ENCODE results near the gene PALD1. TPM values are rescaled to one million over a fixed set of nuclear protein-coding genes. Genes with fewer than 3 reads are reported as not detected.

Gene PALD1
- total and polyA plus RNA-seq, 4 donors: 3.9 to 11.5 (median 8.2) TPM

- intact Hi-C loops (cut with DNase I): no loop called here
- DNase-seq (peak; percentile 26 to 58), ATAC-seq (ENCODE audit: low FRiP score) (no peak)
- Histone ChIP-seq H3K27ac (ENCODE audit: low read depth in 1 of 2, low read length in 2 of 2) (no peak overlapping the region), H3K9me3 (ENCODE audit: control insufficient read depth, low read length) (no peaks in the 10 kb centered on the region), H3K27me3 (ENCODE audit: control insufficient read depth in 1 of 2, insufficient read depth in 2 of 2, low read length in 1 of 2) (no peaks in the 10 kb centered on the region), H3K36me3 (ENCODE audit: control insufficient read depth in 1 of 2, insufficient read depth in 2 of 2, low read length in 1 of 2) (no peaks in the 10 kb centered on the region), H3K4me3 (ENCODE audit: low read length in 2 of 2) (no peak overlapping the region), H3K4me1 (ENCODE audit: control insufficient read depth in 1 of 2, insufficient read depth in 2 of 2, low read length in 2 of 2) (no peaks in the 10 kb centered on the region)
- WGBS, 2 donors: 89 to 90% methylated on average over 7 of the region's 7 CpGs
These were observed 84.7 kb downstream of the PALD1 start for GRCh38 chr10:70563230-70563629.

GRCh38 chr10:70564113-70564725, 85.7 kb downstream of the PALD1 start:
- Histone ChIP-seq H3K9me3 (ENCODE audit: control insufficient read depth, low read length) (no peaks in the 10 kb centered on the region), H3K4me3 (ENCODE audit: low read length in 2 of 2) (no peak overlapping the region), H3K4me1 (ENCODE audit: control insufficient read depth in 1 of 2, insufficient read depth in 2 of 2, low read length in 2 of 2) (no peaks in the 10 kb centered on the region), H3K27ac (ENCODE audit: low read depth in 1 of 2, low read length in 2 of 2) (no peak overlapping the region), H3K36me3 (ENCODE audit: control insufficient read depth in 1 of 2, insufficient read depth in 2 of 2, low read length in 1 of 2) (no peaks in the 10 kb centered on the region), H3K27me3 (ENCODE audit: control insufficient read depth in 1 of 2, insufficient read depth in 2 of 2, low read length in 1 of 2) (no peaks in the 10 kb centered on the region)
- 96% methylated on average over 21 of the region's 21 CpGs for WGBS, 2 donors
- intact Hi-C loops (cut with DNase I): no loop called here
- DNase-seq: peak; percentile 39 to 62
- no peak for ATAC-seq (ENCODE audit: low FRiP score)

- DNase-seq (peak in 1 of 2 donors; percentile 27), ATAC-seq (ENCODE audit: low FRiP score) (no peak)
- H3K4me1 ChIP-seq (ENCODE audit: control insufficient read depth in 1 of 2, insufficient read depth in 2 of 2, low read length in 2 of 2): no peaks in the 10 kb centered on the region
- H3K36me3 ChIP-seq (ENCODE audit: control insufficient read depth in 1 of 2, insufficient read depth in 2 of 2, low read length in 1 of 2): no peaks in the 10 kb centered on the region
- no peaks in the 10 kb centered on the region for H3K27me3 ChIP-seq (ENCODE audit: control insufficient read depth in 1 of 2, insufficient read depth in 2 of 2, low read length in 1 of 2)
- H3K27ac ChIP-seq (ENCODE audit: low read depth in 1 of 2, low read length in 2 of 2): no peak overlapping the region
- H3K9me3 ChIP-seq (ENCODE audit: control insufficient read depth, low read length): no peaks in the 10 kb centered on the region
- no peak overlapping the region for H3K4me3 ChIP-seq (ENCODE audit: low read length in 2 of 2)
- WGBS, 2 donors: 91 to 94% methylated on average over 4 to 6 of the region's 6 CpGs
- intact Hi-C loops (cut with DNase I): no loop called here
These were observed 86.4 kb downstream of the PALD1 start for GRCh38 chr10:70564901-70565351.

DNA sequence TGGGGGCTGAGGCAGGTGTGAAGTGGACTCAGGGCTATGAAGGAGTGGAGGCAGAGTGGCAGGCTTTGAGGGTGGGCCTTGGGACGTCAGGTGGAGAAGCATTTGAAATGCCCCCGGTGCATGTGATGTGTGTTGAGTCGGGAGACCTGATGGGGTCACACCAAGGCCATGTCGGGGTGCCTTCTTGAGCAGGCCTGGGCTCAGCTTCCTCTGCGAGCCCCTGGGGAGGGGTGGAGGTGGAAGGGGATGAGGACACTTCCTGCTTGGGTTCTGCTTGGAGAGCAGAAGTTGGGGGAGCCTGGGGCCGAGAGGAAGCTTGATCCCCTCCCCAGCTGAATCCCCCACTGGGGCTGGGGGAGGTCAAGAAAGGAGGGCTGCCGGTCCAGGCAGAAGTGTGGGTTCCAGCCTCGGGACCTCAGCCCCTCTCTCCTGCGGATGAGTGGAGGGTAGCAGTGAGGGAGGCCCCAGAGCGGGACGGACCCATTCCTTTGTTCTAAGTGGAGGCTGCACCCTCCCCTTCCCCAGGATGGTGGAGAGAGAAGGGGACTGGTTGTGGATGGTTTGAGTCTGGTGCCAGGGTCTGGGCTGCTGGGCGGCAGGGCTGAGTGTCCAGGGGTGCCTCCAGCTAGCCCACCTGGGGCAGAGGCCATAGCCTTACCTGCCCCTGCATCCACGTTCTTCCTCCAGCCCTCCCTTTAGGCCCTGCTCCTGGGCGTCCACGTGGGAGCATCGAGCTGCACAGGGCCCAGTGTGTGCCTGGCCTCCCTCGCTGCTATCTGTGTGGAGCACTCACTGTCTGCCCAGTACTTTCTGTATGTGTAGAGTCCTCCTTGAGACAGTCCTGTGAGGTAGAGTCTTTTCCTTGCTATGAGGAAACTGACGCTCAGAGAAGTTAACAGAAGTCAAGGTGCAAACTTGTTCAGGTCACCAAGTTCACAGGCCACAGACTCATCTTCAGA, 87.3 kb downstream of the PALD1 start:
- no peak for ATAC-seq (ENCODE audit: low FRiP score)
- no peaks in the 10 kb centered on the region for H3K4me1 ChIP-seq (ENCODE audit: control insufficient read depth in 1 of 2, insufficient read depth in 2 of 2, low read length in 2 of 2)
- DNase-seq: peak; percentile 44 to 48
- H3K9me3 ChIP-seq (ENCODE audit: control insufficient read depth, low read length): no peaks in the 10 kb centered on the region
- no peak overlapping the region for H3K27ac ChIP-seq (ENCODE audit: low read depth in 1 of 2, low read length in 2 of 2)
- no peak overlapping the region for H3K4me3 ChIP-seq (ENCODE audit: low read length in 2 of 2)
- H3K36me3 ChIP-seq (ENCODE audit: control insufficient read depth in 1 of 2, insufficient read depth in 2 of 2, low read length in 1 of 2): no peaks in the 10 kb centered on the region
- WGBS, 2 donors: 86 to 89% methylated on average over 16 to 18 of the region's 18 CpGs
- intact Hi-C loops (cut with DNase I): no loop called here
- H3K27me3 ChIP-seq (ENCODE audit: control insufficient read depth in 1 of 2, insufficient read depth in 2 of 2, low read length in 1 of 2): no peaks in the 10 kb centered on the region

DNA sequence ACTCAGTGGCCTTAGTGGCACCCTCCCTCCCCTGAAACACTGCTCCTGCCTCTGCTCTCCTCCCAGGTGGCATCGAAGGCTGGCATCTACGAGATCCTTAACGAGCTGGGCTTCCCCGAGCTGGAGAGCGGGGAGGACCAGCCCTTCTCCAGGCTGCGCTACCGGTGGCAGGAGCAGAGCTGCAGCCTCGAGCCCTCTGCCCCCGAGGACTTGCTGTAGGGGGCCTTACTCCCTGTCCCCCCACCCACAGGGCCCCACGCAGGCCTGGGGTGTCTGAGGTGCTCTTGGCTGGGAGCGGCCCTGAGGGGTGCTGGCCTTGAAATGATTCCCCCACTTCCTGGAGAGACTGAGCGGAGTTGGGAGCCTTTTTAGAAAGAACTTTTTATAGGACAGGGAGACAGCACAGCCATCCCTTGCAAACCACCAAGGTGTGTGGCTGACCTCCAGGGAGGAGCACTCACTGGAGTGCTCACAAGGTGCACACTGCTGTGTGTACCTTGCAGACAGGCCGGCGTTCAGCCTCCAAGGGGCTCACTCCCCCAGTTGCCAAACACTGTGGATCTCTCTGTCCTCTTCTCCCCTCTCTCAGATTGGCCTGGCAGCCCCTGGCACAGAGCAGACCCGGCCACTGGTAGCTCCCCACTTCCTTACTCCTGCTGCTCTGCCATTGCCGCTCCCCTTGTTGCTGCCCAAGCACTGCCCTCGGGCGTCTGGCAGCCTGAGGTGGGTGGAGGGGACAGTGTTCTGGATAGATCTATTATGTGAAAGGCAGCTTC, 88.1 kb downstream of the PALD1 start:
- Histone ChIP-seq H3K4me3 (ENCODE audit: low read length in 2 of 2) (no peak overlapping the region), H3K27ac (ENCODE audit: low read depth in 1 of 2, low read length in 2 of 2) (no peak overlapping the region), H3K36me3 (ENCODE audit: control insufficient read depth in 1 of 2, insufficient read depth in 2 of 2, low read length in 1 of 2) (no peaks in the 10 kb centered on the region), H3K9me3 (ENCODE audit: control insufficient read depth, low read length) (no peaks in the 10 kb centered on the region), H3K27me3 (ENCODE audit: control insufficient read depth in 1 of 2, insufficient read depth in 2 of 2, low read length in 1 of 2) (no peaks in the 10 kb centered on the region), H3K4me1 (ENCODE audit: control insufficient read depth in 1 of 2, insufficient read depth in 2 of 2, low read length in 2 of 2) (no peaks in the 10 kb centered on the region)
- intact Hi-C loops (cut with DNase I): no loop called here
- ATAC-seq (ENCODE audit: low FRiP score) (no peak), DNase-seq (peak; percentile 21 to 65)
- 90 to 92% methylated on average over 18 of the region's 18 CpGs for WGBS, 2 donors

DNA sequence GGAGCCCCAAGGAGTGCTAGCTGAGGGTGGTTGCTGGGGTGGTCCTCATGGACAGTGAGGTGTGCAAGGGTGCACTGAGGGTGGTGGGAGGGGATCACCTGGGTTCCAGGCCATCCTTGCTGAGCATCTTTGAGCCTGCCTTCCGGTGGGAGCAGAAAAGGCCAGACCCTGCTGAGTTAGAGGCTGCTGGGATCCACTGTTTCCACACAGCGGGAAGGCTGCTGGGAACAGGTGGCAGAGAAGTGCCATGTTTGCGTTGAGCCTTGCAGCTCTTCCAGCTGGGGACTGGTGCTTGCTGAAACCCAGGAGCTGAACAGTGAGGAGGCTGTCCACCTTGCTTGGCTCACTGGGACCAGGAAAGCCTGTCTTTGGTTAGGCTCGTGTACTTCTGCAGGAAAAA, 89.0 kb downstream of the PALD1 start:
- H3K27ac ChIP-seq (ENCODE audit: low read depth in 1 of 2, low read length in 2 of 2): no peak overlapping the region
- no peaks in the 10 kb centered on the region for H3K4me1 ChIP-seq (ENCODE audit: control insufficient read depth in 1 of 2, insufficient read depth in 2 of 2, low read length in 2 of 2)
- intact Hi-C loops (cut with DNase I): no loop called here
- DNase-seq (peak; percentile 23 to 57), ATAC-seq (ENCODE audit: low FRiP score) (no peak)
- WGBS, 2 donors: 86 to 89% methylated on average over 4 of the region's 4 CpGs
- no peaks in the 10 kb centered on the region for H3K27me3 ChIP-seq (ENCODE audit: control insufficient read depth in 1 of 2, insufficient read depth in 2 of 2, low read length in 1 of 2)
- no peak overlapping the region for H3K4me3 ChIP-seq (ENCODE audit: low read length in 2 of 2)
- no peaks in the 10 kb centered on the region for H3K36me3 ChIP-seq (ENCODE audit: control insufficient read depth in 1 of 2, insufficient read depth in 2 of 2, low read length in 1 of 2)
- no peaks in the 10 kb centered on the region for H3K9me3 ChIP-seq (ENCODE audit: control insufficient read depth, low read length)

DNA sequence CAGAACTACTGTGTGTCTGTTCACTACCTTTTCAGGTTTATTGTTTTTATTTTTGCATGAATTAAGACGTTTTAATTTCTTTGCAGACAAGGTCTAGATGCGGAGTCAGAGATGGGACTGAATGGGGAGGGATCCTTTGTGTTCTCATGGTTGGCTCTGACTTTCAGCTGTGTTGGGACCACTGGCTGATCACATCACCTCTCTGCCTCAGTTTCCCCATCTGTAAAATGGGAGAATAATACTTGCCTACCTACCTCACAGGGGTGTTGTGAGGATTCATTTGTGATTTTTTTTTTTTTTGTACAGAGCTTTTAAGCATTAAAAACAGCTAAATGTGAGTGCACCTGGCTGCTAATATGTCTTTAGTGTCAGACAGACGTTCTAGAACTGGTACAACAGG, 89.5 kb downstream of the PALD1 start:
- WGBS, 2 donors: 94 to 95% methylated on average over 3 of the region's 3 CpGs
- Histone ChIP-seq H3K27ac (ENCODE audit: low read depth in 1 of 2, low read length in 2 of 2) (no peak overlapping the region), H3K9me3 (ENCODE audit: control insufficient read depth, low read length) (no peaks in the 10 kb centered on the region), H3K4me1 (ENCODE audit: control insufficient read depth in 1 of 2, insufficient read depth in 2 of 2, low read length in 2 of 2) (no peaks in the 10 kb centered on the region), H3K4me3 (ENCODE audit: low read length in 2 of 2) (no peak overlapping the region), H3K36me3 (ENCODE audit: control insufficient read depth in 1 of 2, insufficient read depth in 2 of 2, low read length in 1 of 2) (no peaks in the 10 kb centered on the region), H3K27me3 (ENCODE audit: control insufficient read depth in 1 of 2, insufficient read depth in 2 of 2, low read length in 1 of 2) (no peaks in the 10 kb centered on the region)
- ATAC-seq (ENCODE audit: low FRiP score): no peak
- intact Hi-C loops (cut with DNase I): no loop called here
- DNase-seq: no peak

DNA sequence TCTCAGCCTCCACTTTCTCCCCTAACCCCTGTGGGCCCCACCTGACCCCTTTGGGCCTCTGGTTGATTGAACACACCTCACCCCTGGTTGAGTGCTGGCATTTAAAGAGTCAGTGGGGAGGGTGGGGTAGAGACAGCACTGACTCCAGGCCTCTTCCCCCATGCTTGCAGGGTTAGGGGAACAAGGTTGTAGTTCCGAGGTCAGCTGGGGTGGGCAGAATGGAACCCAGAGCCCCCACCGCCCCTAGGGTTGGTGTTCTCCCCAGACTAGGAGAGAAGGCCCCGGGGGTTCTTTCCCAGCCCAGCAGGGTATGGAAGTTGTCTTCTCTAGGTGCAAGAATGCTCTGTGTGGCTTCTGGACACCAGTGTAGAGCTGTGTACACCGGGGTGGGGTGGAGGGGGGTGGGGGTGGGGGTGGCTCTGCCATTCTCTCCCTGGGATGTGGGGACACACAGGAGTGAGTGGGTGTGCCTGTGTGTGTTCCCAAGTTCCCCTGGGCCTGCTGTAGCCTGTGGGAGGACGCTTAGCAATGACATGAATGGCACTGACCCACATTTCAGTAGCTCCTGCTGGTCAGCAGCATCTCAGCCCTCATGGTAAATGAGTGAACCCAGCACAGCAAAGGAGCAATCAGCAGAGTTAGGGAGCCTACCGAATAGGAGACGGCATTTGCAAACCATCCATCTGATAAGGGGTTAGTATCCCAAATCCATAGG, 90.4 kb downstream of the PALD1 start:
- H3K27me3 ChIP-seq (ENCODE audit: control insufficient read depth in 1 of 2, insufficient read depth in 2 of 2, low read length in 1 of 2): no peaks in the 10 kb centered on the region
- intact Hi-C loops (cut with DNase I): no loop called here
- no peak overlapping the region for H3K27ac ChIP-seq (ENCODE audit: low read depth in 1 of 2, low read length in 2 of 2)
- no peaks in the 10 kb centered on the region for H3K36me3 ChIP-seq (ENCODE audit: control insufficient read depth in 1 of 2, insufficient read depth in 2 of 2, low read length in 1 of 2)
- DNase-seq (peak; percentile 21 to 61), ATAC-seq (ENCODE audit: low FRiP score) (no peak)
- WGBS, 2 donors: 90 to 91% methylated on average over 7 of the region's 7 CpGs
- H3K4me3 ChIP-seq (ENCODE audit: low read length in 2 of 2): no peak overlapping the region
- H3K4me1 ChIP-seq (ENCODE audit: control insufficient read depth in 1 of 2, insufficient read depth in 2 of 2, low read length in 2 of 2): no peaks in the 10 kb centered on the region
- no peaks in the 10 kb centered on the region for H3K9me3 ChIP-seq (ENCODE audit: control insufficient read depth, low read length)

Measured in aorta (tissue), 5 donors.